NCI-H2196 (cell line): ENCODE measurements around the gene ATG5.

Experiments
- DNase-seq: peaks from one replicate; lab custom pipeline; 2025; ENCODE audit not compliant: unreplicated experiment; lab: John Stamatoyannopoulos, UW

Gene ATG5

DNA sequence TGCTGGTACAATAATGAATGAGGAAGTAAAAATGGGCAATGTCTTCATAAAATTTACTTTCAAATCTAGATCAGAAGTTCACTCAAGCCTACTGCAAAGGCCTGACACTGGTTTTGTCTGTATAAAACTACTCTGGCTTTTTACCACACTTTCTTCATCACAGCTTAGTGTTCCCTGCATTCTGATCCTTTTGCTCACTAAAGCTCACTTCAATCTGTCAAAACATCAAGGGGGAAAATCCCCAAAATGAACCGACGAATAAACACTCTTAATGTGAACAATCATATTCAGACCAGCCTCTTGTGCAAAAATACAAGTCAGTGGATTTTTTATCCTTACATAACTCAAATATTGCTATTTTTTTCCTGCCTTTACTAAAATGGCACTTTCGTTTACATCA is 140.9 kb downstream of the ATG5 start:
- DNase-seq = no peak

GRCh38 chr6:106183430-106183829 is 142.1 kb downstream of the ATG5 start:
- no peak for DNase-seq

DNA sequence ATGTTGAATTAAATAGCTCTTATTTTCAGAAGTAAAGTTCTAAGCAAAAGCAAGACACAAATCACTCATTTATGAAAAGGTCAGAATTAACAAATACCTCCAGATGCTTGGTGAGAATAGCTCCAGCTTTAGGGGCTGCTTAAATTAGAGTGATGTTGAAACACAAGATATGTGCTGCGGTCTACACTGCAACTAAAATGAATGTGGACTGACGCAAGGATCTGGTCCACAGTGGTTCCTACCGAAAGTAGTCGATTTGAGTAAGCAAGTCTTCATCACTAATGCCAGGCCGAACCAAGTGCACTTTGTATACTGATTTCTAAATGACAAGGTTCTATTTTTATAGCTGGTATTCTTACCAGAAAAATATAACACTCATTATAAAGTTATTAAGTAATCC is 143.1 kb downstream of the ATG5 start:
- DNase-seq = no peak

DNA sequence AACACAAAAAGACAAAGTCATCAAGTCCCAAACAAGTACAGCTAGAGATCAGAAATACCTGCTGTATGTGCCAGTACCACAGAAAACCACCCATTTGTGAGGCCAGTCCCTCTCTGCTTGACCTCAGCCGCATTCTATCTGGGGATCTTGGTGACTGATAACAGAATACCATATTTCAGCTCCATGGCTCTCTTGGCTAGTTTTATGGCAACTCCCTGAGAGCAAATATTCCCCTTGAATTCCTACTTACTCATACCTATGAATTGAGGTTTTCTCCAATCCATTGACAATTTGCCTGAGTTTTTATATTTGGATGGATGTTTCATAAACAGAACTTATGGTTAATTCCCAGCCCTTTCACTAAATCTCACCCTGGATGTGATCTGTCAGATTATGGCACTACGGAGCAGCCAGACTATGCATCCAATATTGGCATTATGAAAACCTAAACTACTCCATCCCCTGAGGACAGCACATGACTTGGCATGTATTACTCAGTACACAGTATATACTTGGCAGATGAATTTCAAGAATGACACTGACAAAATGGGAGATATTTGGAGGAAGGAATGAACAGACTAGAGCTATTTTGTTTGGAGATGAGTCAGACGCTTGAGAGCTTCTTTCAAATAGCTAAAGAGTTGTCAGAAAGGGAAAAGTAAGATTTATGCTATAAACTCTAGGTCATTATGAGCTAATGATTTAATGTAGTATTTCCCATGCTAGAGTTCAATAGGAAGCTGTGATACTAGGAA is 143.7 kb downstream of the ATG5 start:
- no peak for DNase-seq

DNA sequence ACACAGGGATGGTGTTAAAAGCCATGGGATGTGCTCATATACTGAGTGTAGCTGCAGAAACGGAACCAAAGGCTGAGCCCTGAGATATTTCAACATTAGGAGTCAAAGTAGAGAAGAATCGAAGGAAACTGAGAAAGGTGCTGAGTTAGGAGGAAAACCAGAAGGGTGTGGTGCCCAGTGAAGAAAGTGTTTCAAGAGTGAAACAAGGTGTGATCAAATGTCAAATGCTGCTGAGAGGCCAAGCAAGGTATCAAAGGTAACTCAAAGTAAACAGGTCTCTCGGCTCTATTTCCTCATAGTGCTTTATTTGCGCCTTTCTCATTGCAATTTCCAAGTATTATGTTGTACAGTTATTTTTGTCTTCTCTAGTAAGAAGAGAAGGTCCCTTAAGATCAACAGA is 145.4 kb downstream of the ATG5 start:
- no peak for DNase-seq

- DNase-seq = no peak
Measured at GRCh38 chr6:106178900-106179299, 146.7 kb downstream of the ATG5 start.

DNA sequence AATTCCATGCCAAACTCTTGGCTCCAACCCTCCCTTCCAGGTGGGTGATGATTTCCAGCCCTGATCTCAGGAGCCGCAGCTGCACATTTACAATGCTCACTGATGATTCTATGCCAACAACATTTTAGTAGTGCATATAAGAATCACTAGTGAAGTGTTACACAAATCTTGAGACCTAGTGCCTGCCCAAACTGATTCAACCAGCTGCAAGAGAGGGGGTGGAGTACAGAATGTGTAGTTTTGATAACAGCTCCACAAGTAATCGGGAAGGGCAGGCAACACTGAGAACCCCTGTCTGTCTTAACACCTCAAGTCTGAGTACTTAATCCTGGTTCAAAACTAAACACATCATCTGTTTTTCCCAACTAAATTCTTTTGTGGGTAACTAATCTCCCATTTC is 147.8 kb downstream of the ATG5 start:
- no peak for DNase-seq

- no peak for DNase-seq
Measured at GRCh38 chr6:106173124-106173879, 152.3 kb downstream of the ATG5 start.

GRCh38 chr6:106170030-106170791 is 155.3 kb downstream of the ATG5 start:
- DNase-seq = no peak

- DNase-seq = no peak
Measured at GRCh38 chr6:106169517-106169916, 156.0 kb downstream of the ATG5 start.

GRCh38 chr6:106168097-106168888 is 157.3 kb downstream of the ATG5 start:
- no peak for DNase-seq

- DNase-seq = no peak
Measured at GRCh38 chr6:106167096-106167814, 158.3 kb downstream of the ATG5 start.

DNA sequence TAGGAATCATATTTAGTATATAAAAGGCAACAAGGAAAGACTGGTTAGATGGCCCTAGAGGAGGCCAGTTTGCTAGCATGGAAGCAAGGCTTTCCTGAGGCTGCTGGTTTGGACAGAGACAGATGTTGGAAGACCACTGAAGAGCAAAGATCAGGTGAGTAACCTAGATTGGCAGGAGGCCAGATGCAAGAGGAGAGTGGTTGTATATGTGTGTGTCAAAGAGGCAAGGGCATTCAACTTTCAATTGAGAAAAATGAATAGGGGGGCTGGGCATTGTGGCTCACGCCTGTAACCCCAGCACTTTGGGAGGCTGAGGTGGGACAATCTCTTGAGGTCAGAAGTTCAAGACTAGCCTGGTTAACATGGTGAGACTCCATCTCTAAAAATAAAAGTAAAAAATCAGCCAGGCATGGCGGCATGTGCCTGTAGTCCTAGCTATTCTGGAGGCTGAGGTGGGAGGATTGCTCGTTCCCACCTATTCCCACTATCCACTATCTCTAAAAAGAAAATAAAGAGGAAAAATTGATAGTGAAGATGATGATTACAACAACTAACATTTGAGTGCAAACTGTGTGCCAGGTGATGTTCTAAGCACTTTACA is 159.6 kb downstream of the ATG5 start:
- DNase-seq = no peak

GRCh38 chr6:106163966-106164877 is 161.3 kb downstream of the ATG5 start:
- DNase-seq = no peak

- DNase-seq = no peak
Measured at GRCh38 chr6:106163446-106163965, 162.1 kb downstream of the ATG5 start.

GRCh38 chr6:106162921-106163320 is 162.6 kb downstream of the ATG5 start:
- DNase-seq = no peak

GRCh38 chr6:106161893-106162292 is 163.7 kb downstream of the ATG5 start:
- no peak for DNase-seq

GRCh38 chr6:106161311-106161874 is 164.2 kb downstream of the ATG5 start:
- no peak for DNase-seq
